ENCODE results near the gene MAP4K4.

Gene MAP4K4

DNA sequence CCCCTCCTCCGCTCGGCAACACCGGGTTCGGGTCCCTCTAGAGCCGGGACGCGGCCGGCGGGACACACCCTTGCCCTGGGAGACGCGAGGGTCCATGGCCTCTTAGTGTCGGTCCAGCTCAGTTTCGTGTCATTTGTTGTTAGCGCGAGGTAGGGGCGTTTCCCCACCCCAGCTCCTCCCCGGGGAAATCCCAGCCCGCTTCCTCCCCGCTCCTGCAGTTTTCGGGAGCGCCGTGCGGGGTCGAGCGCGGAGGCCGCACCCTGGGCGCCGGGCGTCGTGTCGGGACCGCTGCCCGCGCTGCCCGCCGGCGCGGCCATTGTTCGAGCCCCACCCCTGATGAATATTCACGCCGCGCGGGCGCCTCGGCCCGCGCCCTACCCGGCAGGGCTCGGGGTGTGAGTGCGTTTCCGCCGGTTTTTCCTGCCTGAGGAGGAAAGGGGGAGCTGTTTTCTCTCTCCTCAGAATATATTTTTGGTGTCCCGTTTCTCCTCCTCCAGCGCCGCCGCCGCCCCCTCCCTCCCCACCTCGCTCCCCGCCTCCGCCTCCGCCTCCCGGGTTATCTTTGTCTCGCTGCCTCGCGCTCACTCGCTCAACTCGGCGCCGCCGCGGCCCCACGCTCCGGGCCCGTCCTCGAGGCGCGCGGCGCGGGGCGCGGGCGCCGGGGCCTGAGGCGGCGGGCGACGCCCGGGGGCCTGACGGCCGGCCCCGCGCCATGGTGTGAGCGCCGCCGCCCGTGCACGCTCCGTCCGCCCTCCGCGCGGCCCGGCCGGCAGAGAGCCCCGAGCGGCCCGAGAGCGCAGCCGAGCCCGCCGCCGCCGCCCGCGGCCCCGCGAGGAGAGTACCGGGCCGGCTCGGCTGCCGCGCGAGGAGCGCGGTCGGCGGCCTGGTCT, at the start of gene MAP4K4:
TSS of gene MAP4K4 (plus strand) at position 584 of the 890 bp plus-strand sequence. CDS start 374 bp downstream, outside the sequence.
- TF ChIP-seq CTCF (conservative IDR thresholded peaks at IDR 0.05), result peak; percentile 27
- no peak for TF ChIP-seq ZFX (IDR thresholded peaks at IDR 0.05)
- H3K27ac ChIP-seq, result peak within 1 kb of the TSS; percentile 90

DNA sequence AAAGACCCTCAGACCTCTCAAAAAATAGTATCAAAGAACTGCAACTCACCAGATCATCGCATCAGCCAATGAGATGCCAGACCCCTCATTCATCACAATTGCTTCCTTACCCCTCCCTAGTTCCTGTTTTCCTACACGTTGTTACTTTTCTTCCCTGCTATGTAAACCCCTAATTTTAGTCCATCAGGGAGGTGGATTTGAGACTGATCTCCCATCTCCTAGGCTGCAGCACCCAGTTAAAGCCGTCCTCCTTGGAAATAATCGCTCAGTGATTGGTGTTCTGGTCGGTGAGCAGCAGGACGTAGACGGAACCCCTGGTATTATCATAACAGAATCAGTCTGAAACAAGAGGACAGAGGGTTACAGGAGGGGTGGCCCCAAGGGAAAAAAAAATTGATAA, 44.0 kb upstream of the MAP4K4 start:
- H3K27ac ChIP-seq, result no peak overlapping the region
- TF ChIP-seq CTCF (conservative IDR thresholded peaks at IDR 0.05), result no peak
- no peak for TF ChIP-seq ZFX (IDR thresholded peaks at IDR 0.05)

GRCh38 chr2:101655702-101656422, 41.6 kb upstream of the MAP4K4 start:
- H3K27ac ChIP-seq, result no peak overlapping the region
- TF ChIP-seq ZFX (IDR thresholded peaks at IDR 0.05) (no peak), CTCF (conservative IDR thresholded peaks at IDR 0.05) (no peak)

DNA sequence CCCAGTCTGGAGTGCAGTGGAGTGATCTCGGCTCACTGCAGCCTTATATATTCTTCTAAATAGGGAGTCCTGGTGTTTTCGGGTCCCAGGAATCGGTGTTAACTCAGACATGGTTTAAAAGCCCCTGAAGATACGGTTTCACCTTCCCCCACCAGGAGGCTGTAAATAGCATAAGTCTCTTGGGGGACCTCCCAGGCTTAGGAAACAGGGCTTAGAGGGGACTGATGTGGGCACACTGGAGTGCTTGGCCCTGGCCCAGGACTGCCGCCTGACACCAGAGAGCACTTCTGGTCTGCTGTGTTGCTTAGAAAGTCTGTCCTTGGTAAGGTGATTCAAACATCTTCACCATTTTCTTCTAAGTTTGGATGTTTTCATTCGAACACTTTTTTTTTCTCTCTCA, 39.7 kb upstream of the MAP4K4 start:
- TF ChIP-seq CTCF (conservative IDR thresholded peaks at IDR 0.05) (no peak), ZFX (IDR thresholded peaks at IDR 0.05) (no peak)
- H3K27ac ChIP-seq, result no peak overlapping the region

DNA sequence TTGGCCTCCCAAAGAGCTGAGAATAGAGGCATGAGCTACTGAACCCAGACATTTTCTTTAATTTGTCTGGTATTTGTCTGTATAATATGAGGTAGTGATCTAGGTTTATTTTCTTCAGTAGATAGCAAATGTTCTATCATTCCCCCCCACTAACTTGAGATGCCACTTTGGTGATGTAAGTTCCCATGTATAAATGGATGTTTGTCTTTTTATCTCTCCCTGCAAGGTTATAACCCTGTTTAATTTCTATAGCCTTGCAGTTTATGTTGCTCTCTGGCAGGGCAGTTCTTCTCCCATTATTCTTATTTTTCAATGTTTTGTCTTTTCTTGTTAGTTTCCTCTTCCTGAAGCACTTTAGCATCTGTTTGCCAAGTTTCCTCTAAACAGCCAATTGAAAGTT, 39.1 kb upstream of the MAP4K4 start:
- no peak overlapping the region for H3K27ac ChIP-seq
- TF ChIP-seq CTCF (conservative IDR thresholded peaks at IDR 0.05), result no peak

DNA sequence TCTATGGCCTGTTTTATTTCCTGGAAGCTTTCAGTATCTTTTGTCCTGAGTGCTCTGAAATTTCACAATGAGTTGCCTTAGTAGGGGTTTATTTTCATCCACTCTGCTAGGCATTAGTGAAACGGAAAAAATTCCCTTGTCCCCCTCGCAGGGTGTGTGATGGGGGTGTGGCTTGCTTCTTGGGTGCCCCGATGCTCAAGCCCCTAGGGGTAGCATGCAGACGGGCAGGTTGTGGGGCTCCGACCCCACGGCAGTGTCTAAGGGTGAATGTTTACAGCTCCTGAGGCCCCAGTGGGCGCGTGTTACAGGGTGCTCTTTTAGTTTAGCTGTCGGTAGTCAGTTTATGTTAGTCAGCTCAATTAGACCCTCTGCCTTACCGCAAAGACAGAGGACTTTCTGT, 32.2 kb upstream of the MAP4K4 start:
- TF ChIP-seq ZFX (IDR thresholded peaks at IDR 0.05) (no peak), CTCF (conservative IDR thresholded peaks at IDR 0.05) (no peak)

DNA sequence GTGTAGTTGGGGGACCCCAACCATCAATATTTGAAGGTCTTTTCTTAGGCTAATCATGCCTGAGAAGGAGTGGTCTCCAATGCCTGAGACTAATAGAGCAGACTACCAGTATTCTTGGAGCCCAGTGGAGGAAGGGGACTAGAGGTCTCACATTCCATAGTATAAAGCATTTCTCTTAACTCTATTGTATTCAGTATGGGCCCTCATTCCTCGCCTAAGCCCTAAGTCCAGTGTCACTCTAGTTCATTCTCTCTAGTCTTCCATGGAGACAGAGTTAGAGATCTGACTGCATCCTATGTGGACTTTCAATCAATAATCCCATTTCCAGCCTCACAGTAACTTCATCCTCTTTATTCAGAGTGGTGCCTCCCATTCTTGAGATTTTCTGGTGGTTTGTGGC, 29.7 kb upstream of the MAP4K4 start:
- no peak overlapping the region for H3K27ac ChIP-seq
- TF ChIP-seq CTCF (conservative IDR thresholded peaks at IDR 0.05), result no peak
- no peak for TF ChIP-seq ZFX (IDR thresholded peaks at IDR 0.05)

More for the DNA sequence above, 32.2 kb upstream of the MAP4K4 start:
- no peak overlapping the region for H3K27ac ChIP-seq

All from C4-2B (cell line).